ENCODE data around the gene NPLOC4. TPM values are rescaled to one million over a fixed set of nuclear protein-coding genes. Genes with fewer than 3 reads are reported as not detected.

NPLOC4 gene
- total and polyA plus RNA-seq, 4 donors = 30.1 to 98.0 (median 51.3) TPM

- no peak for ATAC-seq (ENCODE audit: insufficient read depth, low FRiP score)
- DNase-seq = no peak
- Histone ChIP-seq H3K9ac (ENCODE audit: insufficient read depth in 1 of 2, low read length in 2 of 2) (no peak overlapping the region), H3K4me3 (no peak overlapping the region), H3K27ac (ENCODE audit: low read depth in 1 of 2, low read length in 1 of 2) (no peak overlapping the region), H3K36me3 (ENCODE audit: control insufficient read depth in 4 of 4, insufficient read depth in 4 of 4, low read length in 4 of 4) (peaks cover 0 to 13% (median 0%) of the 10 kb centered on the region in 4 donors), H3K4me1 (ENCODE audit: control insufficient read depth in 5 of 5, insufficient read depth in 5 of 5, low read length in 5 of 5) (peaks cover 0 to 8% (median 6%) of the 10 kb centered on the region in 5 donors), H3K27me3 (ENCODE audit: control insufficient read depth in 3 of 3, insufficient read depth in 3 of 3, low read length in 2 of 3) (peaks cover 0 to 17% (median 12%) of the 10 kb centered on the region in 3 donors), H3K9me3 (ENCODE audit: control insufficient read depth in 4 of 4, insufficient read depth in 3 of 4, low read length in 3 of 4) (peaks cover 0 to 4% (median 0%) of the 10 kb centered on the region in 4 donors)
- WGBS, 2 donors = 82 to 90% methylated on average over 5 of the region's 5 CpGs
- no peak for TF ChIP-seq CTCF (IDR thresholded peaks at IDR 0.05; ENCODE audit: control extremely low read depth, extremely low read depth)
Observed at GRCh38 chr17:81535007-81535328, 101.9 kb downstream of the NPLOC4 start.

- Histone ChIP-seq H3K4me3 (no peak overlapping the region), H3K4me1 (ENCODE audit: control insufficient read depth in 5 of 5, insufficient read depth in 5 of 5, low read length in 5 of 5) (peaks cover 0 to 8% (median 6%) of the 10 kb centered on the region in 5 donors), H3K27ac (ENCODE audit: low read depth in 1 of 2, low read length in 1 of 2) (no peak overlapping the region), H3K9me3 (ENCODE audit: control insufficient read depth in 4 of 4, insufficient read depth in 3 of 4, low read length in 3 of 4) (peaks cover 0 to 4% (median 0%) of the 10 kb centered on the region in 4 donors), H3K36me3 (ENCODE audit: control insufficient read depth in 4 of 4, insufficient read depth in 4 of 4, low read length in 4 of 4) (peaks cover 0 to 7% (median 0%) of the 10 kb centered on the region in 4 donors), H3K9ac (ENCODE audit: insufficient read depth in 1 of 2, low read length in 2 of 2) (no peak overlapping the region), H3K27me3 (ENCODE audit: control insufficient read depth in 3 of 3, insufficient read depth in 3 of 3, low read length in 2 of 3) (peaks cover 0 to 17% (median 12%) of the 10 kb centered on the region in 3 donors)
- no peak for TF ChIP-seq CTCF (IDR thresholded peaks at IDR 0.05; ENCODE audit: control extremely low read depth, extremely low read depth)
- DNase-seq (no peak), ATAC-seq (ENCODE audit: insufficient read depth, low FRiP score) (no peak)
- 60 to 71% methylated on average over 6 of the region's 6 CpGs for WGBS, 2 donors
Observed at GRCh38 chr17:81534157-81535006, 102.5 kb downstream of the NPLOC4 start.

- no peak for ATAC-seq (ENCODE audit: insufficient read depth, low FRiP score)
- DNase-seq = no peak
- no peak overlapping the region for H3K4me3 ChIP-seq
- peaks cover 0 to 4% (median 0%) of the 10 kb centered on the region in 4 donors for H3K9me3 ChIP-seq (ENCODE audit: control insufficient read depth in 4 of 4, insufficient read depth in 3 of 4, low read length in 3 of 4)
- WGBS, 2 donors = 52 to 62% methylated on average over 21 of the region's 21 CpGs
- TF ChIP-seq CTCF (IDR thresholded peaks at IDR 0.05; ENCODE audit: control extremely low read depth, extremely low read depth) = no peak
- H3K36me3 ChIP-seq (ENCODE audit: control insufficient read depth in 4 of 4, insufficient read depth in 4 of 4, low read length in 4 of 4) = peaks cover 0 to 4% (median 0%) of the 10 kb centered on the region in 4 donors
- peaks cover 0 to 18% (median 17%) of the 10 kb centered on the region in 3 donors for H3K27me3 ChIP-seq (ENCODE audit: control insufficient read depth in 3 of 3, insufficient read depth in 3 of 3, low read length in 2 of 3)
- H3K9ac ChIP-seq (ENCODE audit: insufficient read depth in 1 of 2, low read length in 2 of 2) = no peak overlapping the region
- no peak overlapping the region for H3K27ac ChIP-seq (ENCODE audit: low read depth in 1 of 2, low read length in 1 of 2)
- H3K4me1 ChIP-seq (ENCODE audit: control insufficient read depth in 5 of 5, insufficient read depth in 5 of 5, low read length in 5 of 5) = peaks cover 0 to 8% (median 6%) of the 10 kb centered on the region in 5 donors
Observed at GRCh38 chr17:81533339-81534141, 103.4 kb downstream of the NPLOC4 start.

Data from lung (tissue), 12 donors.